Neural cell (in vitro differentiated cells): ENCODE measurements around the gene PHACTR1. TPM values are rescaled to one million over a fixed set of nuclear protein-coding genes. Genes with fewer than 3 reads are reported as not detected.

ENCODE experiments used
- H2AFZ ChIP-seq: fragments of 200-600, 300-800 bp; sonication (generic), shearing (Covaris generic); 2 replicates; pipeline ENCODE4 v1.6.0; 2014; ENCODE audit warnings: low read depth, mild to moderate bottlenecking, antibody characterized with exemption, low read length, moderate library complexity
- H3F3A ChIP-seq: fragments of 200-600 bp; shearing (Covaris generic); 2 replicates; pipeline ENCODE4 v1.6.1; 2016; ENCODE audit warnings: mild to moderate bottlenecking, moderate library complexity, mixed read lengths, antibody characterized with exemption, low read length; ENCODE audit not compliant: insufficient read depth, poor library complexity, severe bottlenecking
- H3K27ac ChIP-seq: fragments of 200-600, 300-800 bp; sonication (generic), shearing (Covaris generic); 2 replicates; pipeline ENCODE4 v1.5.1; 2014; ENCODE audit warnings: mild to moderate bottlenecking, low read length, moderate library complexity
- H3K27me3 ChIP-seq: fragments of 300-800, 200-600 bp; sonication (generic), shearing (Covaris generic); 2 replicates; pipeline ENCODE4 v1.6.0; 2014; ENCODE audit warnings: mild to moderate bottlenecking, low read depth, low read length, moderate library complexity; ENCODE audit not compliant: insufficient read depth
- H3K36me3 ChIP-seq: fragments of 300-800, 200-600 bp; sonication (generic), shearing (Covaris generic); 2 replicates; pipeline ENCODE4 v1.5.1; 2014; ENCODE audit warnings: mild to moderate bottlenecking, antibody characterized with exemption, low read length, moderate library complexity; ENCODE audit not compliant: insufficient read depth
- H3K4me2 ChIP-seq: fragments of 300-800, 200-600 bp; sonication (generic), shearing (Covaris generic); 2 replicates; pipeline ENCODE4 v1.6.0; 2014; ENCODE audit warnings: mild to moderate bottlenecking, low read length
- H3K4me3 ChIP-seq: fragments of 300-800, 200-600 bp; sonication (generic), shearing (Covaris generic); 2 replicates; pipeline ENCODE4 v1.5.1; 2014; ENCODE audit warnings: mild to moderate bottlenecking, low read length, moderate library complexity
- H3K79me2 ChIP-seq: fragments of 200-600 bp; shearing (Covaris generic); replicated peaks from 2 replicates; pipeline ENCODE4 v1.6.0; 2014; ENCODE audit warnings: mild to moderate bottlenecking, low read length, moderate library complexity; ENCODE audit not compliant: insufficient read depth
- H3K9ac ChIP-seq: fragments of 300-800, 200-600 bp; sonication (generic), shearing (Covaris generic); 2 replicates; pipeline ENCODE4 v1.6.1; 2016; ENCODE audit warnings: mild to moderate bottlenecking, low read length, mixed read lengths
- H3K9me2 ChIP-seq: fragments of 200-600 bp; shearing (Covaris generic); 2 replicates; pipeline ENCODE4 v1.6.1; 2016; ENCODE audit warnings: mild to moderate bottlenecking, low read length, mixed read lengths; ENCODE audit not compliant: insufficient read depth
- H3K9me3 ChIP-seq: fragments of 200-600, 300-800 bp; sonication (generic), shearing (Covaris generic); 2 replicates; pipeline ENCODE4 v1.6.1; 2016; ENCODE audit warnings: mild to moderate bottlenecking, mixed run types, low read length, moderate library complexity, mixed read lengths
- H4K20me1 ChIP-seq: fragments of 200-600 bp; shearing (Covaris generic); 2 replicates; pipeline ENCODE4 v1.6.1; 2016; ENCODE audit warnings: mild to moderate bottlenecking, mixed run types; ENCODE audit not compliant: insufficient read depth
- EP300 ChIP-seq: fragments of 450-650 bp; conservative IDR thresholded peaks from 2 replicates; pipeline ENCODE4 v1.6.1; 2014; ENCODE audit warnings: antibody characterized with exemption, mild to moderate bottlenecking, moderate library complexity; ENCODE audit not compliant: poor library complexity, severe bottlenecking
- EZH2 ChIP-seq: fragments of 200-600, 300-800 bp; shearing (Covaris generic), sonication (generic); IDR thresholded peaks from 2 replicates; pipeline ENCODE4 v1.6.1; 2014; ENCODE audit warnings: antibody characterized with exemption, low read length, borderline replicate concordance, mild to moderate bottlenecking; ENCODE audit not compliant: insufficient read depth, poor library complexity, severe bottlenecking
- MXI1 ChIP-seq: fragments of 450-650 bp; conservative IDR thresholded peaks from 2 replicates; pipeline ENCODE4 v1.6.1; 2014; ENCODE audit warnings: antibody characterized with exemption, mild to moderate bottlenecking; ENCODE audit not compliant: poor library complexity, severe bottlenecking
- POLR2AphosphoS5 ChIP-seq: IDR thresholded peaks from 2 replicates; pipeline ENCODE4 v1.6.1; 2012
- RAD21 ChIP-seq: fragments of 450-650 bp; conservative IDR thresholded peaks from 2 replicates; pipeline ENCODE4 v1.6.1; 2014; ENCODE audit warnings: antibody characterized with exemption, mild to moderate bottlenecking, moderate library complexity
- REST ChIP-seq: IDR thresholded peaks from 2 replicates; pipeline ENCODE4 v1.6.1; 2012; ENCODE audit warnings: borderline replicate concordance
- SMC3 ChIP-seq: fragments of 450-650 bp; conservative IDR thresholded peaks from 2 replicates; pipeline ENCODE4 v1.6.1; 2014; ENCODE audit warnings: antibody characterized with exemption, mild to moderate bottlenecking, moderate library complexity; ENCODE audit not compliant: poor library complexity
- TAF1 ChIP-seq: IDR thresholded peaks from 2 replicates; pipeline ENCODE4 v1.6.1; 2012; ENCODE audit warnings: low read depth
- polyA plus RNA-seq: library from polyadenylated mRNA; depleted of rRNA; stranded (reverse); fragments of >200 nt; gene quantifications from 2 replicates; pipeline ENCODE4 v1.2.3, GENCODE V29; 2014
- TF ChIP-seq, protein P1 (sequence below): fragments of 450-650 bp; IDR thresholded peaks from 2 replicates; pipeline ENCODE4 v1.5.1; 2014; ENCODE audit warnings: antibody characterized with exemption, mild to moderate bottlenecking, moderate library complexity; ENCODE audit not compliant: poor library complexity, severe bottlenecking

The PHACTR1 gene
- polyA plus RNA-seq, 1 donor from 2014 or later = 7.8 TPM

DNA sequence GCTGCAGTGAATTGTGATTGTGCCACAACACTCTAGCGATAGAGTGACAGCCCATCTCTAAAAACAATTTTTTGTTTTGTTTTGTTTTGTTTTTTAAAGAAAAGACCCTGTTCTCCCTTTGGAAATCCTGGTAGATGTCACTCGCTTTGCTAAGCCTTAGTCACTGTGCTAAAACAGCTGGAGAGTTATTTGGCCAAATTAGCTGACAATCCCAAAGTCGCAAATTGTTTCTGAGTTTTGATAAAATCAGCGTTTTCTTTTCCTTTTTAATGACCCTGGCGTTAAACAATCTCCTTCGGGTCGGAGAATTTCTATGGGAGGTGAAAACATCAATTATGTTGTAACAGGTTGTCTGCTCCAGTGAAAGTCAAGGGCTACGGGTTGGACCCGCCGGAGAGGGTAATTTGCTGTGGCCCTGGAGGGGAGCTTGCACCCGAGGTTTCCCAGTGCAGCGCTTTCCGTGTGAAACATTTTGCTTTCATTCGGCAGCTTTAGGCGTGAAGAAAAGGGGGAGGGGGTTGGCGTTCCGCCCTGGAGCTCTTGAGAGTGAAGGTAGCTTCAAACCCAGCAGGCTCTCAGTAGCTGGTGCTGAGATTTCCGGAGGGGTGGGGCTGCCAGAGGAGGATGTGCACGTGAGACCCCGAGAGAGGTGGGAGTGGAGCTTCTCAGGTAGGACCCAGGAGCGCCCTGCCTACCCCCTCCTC is 296.6 kb downstream of the PHACTR1 start:
- H3K36me3 ChIP-seq = no peaks in the 10 kb centered on the region
- peaks cover 53% of the 10 kb centered on the region for H3K27me3 ChIP-seq
- no peak overlapping the region for H3K27ac ChIP-seq
- peak overlapping the region; percentile 67 for H3K4me3 ChIP-seq
- H3K9me2 ChIP-seq = no peaks in the 10 kb centered on the region
- TF ChIP-seq TAF1 (no peak), POLR2AphosphoS5 (no peak), EP300 (no peak), SMC3 (no peak), EZH2 (no peak), MXI1 (no peak), RAD21 (no peak), REST (no peak)
- TF ChIP-seq, protein P1, sequence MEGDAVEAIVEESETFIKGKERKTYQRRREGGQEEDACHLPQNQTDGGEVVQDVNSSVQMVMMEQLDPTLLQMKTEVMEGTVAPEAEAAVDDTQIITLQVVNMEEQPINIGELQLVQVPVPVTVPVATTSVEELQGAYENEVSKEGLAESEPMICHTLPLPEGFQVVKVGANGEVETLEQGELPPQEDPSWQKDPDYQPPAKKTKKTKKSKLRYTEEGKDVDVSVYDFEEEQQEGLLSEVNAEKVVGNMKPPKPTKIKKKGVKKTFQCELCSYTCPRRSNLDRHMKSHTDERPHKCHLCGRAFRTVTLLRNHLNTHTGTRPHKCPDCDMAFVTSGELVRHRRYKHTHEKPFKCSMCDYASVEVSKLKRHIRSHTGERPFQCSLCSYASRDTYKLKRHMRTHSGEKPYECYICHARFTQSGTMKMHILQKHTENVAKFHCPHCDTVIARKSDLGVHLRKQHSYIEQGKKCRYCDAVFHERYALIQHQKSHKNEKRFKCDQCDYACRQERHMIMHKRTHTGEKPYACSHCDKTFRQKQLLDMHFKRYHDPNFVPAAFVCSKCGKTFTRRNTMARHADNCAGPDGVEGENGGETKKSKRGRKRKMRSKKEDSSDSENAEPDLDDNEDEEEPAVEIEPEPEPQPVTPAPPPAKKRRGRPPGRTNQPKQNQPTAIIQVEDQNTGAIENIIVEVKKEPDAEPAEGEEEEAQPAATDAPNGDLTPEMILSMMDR = no peak
- H3K79me2 ChIP-seq = no peaks in the 10 kb centered on the region
- H3F3A ChIP-seq = no peaks in the 10 kb centered on the region
- no peaks in the 10 kb centered on the region for H4K20me1 ChIP-seq
- H2AFZ ChIP-seq = no peak overlapping the region
- peak overlapping the region; percentile 41 for H3K9ac ChIP-seq
- H3K4me2 ChIP-seq = peak overlapping the region; percentile 59
- no peaks in the 10 kb centered on the region for H3K9me3 ChIP-seq

DNA sequence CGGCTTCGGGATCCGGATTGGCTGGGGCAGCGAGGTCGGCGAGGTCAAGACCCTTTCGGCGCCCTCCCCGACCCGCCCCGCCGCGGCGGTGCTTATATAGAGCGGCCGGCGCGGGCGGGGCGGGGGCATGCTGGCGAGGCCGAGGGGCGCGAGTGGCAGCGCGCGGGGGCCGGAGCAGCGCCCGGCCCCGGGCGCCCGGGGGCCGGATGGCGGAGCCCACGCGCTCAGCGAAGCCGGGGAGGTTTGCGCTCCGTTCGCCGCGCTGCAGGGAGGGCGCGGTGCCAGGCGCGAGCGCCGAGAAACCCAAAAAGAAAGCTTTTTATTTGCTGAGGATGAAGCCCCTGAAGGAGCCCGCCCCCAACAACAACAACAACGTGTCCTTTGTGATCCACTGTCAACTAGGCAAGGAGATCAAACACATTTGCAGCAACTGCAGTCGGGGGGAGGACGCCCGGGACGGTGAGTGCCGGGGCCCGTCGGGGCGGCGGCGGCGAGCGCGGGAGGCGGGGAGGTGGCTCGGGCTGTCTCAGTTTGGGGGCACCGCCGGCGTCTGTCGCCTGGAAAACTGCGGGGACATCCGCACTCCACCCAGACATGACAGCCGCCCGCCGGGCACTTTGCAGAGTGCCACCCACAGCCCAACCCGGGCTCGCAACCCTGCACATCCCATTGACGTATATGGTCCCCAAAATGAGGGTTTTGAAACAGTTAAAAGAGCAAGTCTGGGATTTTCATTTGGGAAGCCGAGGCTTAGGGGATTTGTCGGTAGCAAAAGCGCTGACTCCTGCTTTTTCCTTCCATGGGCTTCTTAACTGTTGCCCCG is 297.3 kb downstream of the PHACTR1 start:
- Histone ChIP-seq H4K20me1 (no peaks in the 10 kb centered on the region), H3K27ac (no peak overlapping the region), H3K4me3 (peak overlapping the region; percentile 67), H3K4me2 (peak overlapping the region; percentile 59), H3K9ac (peak overlapping the region; percentile 41), H3K79me2 (no peaks in the 10 kb centered on the region), H3F3A (no peaks in the 10 kb centered on the region), H3K27me3 (peaks cover 53% of the 10 kb centered on the region), H3K9me3 (no peaks in the 10 kb centered on the region), H2AFZ (no peak overlapping the region), H3K9me2 (no peaks in the 10 kb centered on the region), H3K36me3 (no peaks in the 10 kb centered on the region)
- TF ChIP-seq TAF1 = no peak
- TF ChIP-seq EZH2 = peak; percentile 88
